HCT116 (cell line): ENCODE data around the gene CGB2. TPM values are rescaled to one million over a fixed set of nuclear protein-coding genes. Genes with fewer than 3 reads are reported as not detected.

Source experiments
- ATAC-seq: fragments of 200-7000 bp; cut with Tn5 transposase; 2 replicates; pipeline ENCODE4 v1.9.1; 2020; ENCODE audit warnings: mild to moderate bottlenecking, moderate library complexity
- BruUV-seq: library from RNA; stranded (reverse); fragments of 400-500 nt; replicated peaks from 2 replicates; lab custom pipeline; 2021; lab: Mats Ljungman, UMichigan
- CTCF ChIA-PET: fragments of 300-600 bp; sonication (Branson Sonifier 250); formaldehyde crosslinking; loops from one replicate; lab custom pipeline; 2021; ENCODE audit warnings: antibody characterized with exemption; lab: Charles Lee
- POLR2A ChIA-PET: fragments of 300-600, 350-600 bp; sonication (Branson Sonifier 250); formaldehyde crosslinking; loops from one replicate; lab custom pipeline; 2021; ENCODE audit warnings: antibody characterized with exemption; lab: Charles Lee
- RAD21 ChIA-PET, 2 experiments: fragments of 300-600 bp; sonication (Branson Sonifier 250); formaldehyde crosslinking; loops; one replicate each; lab custom pipeline; 2023; ENCODE audit warnings: low total read pairs in 2 of 2; ENCODE audit not compliant: uncharacterized antibody in 2 of 2, unreplicated experiment in 2 of 2, low non-redundant PET in 1 of 2; lab: Charles Lee
- DNase-seq: peaks from one replicate; pipeline ENCODE4 v3.0.0-alpha.2; 2010; ENCODE audit warnings: low read depth, low spot score
- H2AFZ ChIP-seq: fragments of 200-600 bp; shearing (Covaris generic), sonication (generic); 2 replicates; pipeline ENCODE4 v1.6.1; 2017; ENCODE audit warnings: low read depth, mixed run types, mixed read lengths, antibody characterized with exemption, low read length; ENCODE audit not compliant: poor library complexity, severe bottlenecking
- H3K27ac ChIP-seq: 2 replicates; pipeline ENCODE4 v1.5.1; 2012; ENCODE audit warnings: low read depth, low read length
- H3K27me3 ChIP-seq: fragments of 200-600 bp; sonication (generic); 2 replicates; pipeline ENCODE4 v1.6.1; 2016; ENCODE audit warnings: mixed run types, low read length, mixed read lengths; ENCODE audit not compliant: insufficient read depth
- H3K36me3 ChIP-seq, 2 experiments: fragments of 200-500 bp in 1 of 2; fragments of 200-600 bp in 1 of 2; sonication (Bioruptor generic) in 1 of 2; sonication (generic) in 1 of 2; 2 replicates each; pipeline versions ENCODE4 v1.5.1 to v1.6.1; 2014 to 2016; ENCODE audit warnings: low read length in 2 of 2, inconsistent platforms in 1 of 2, mixed read lengths in 1 of 2, mixed run types in 1 of 2; ENCODE audit not compliant: insufficient read depth in 2 of 2, control insufficient read depth in 1 of 2
- H3K4me1 ChIP-seq, 2 experiments: fragments of 200-600 bp in 1 of 2; sonication (generic) in 1 of 2; 2 replicates each; pipeline versions ENCODE4 v1.5.1 to v1.6.1; 2012 to 2017; ENCODE audit warnings: low read length in 2 of 2, inconsistent platforms in 1 of 2, mild to moderate bottlenecking in 1 of 2, mixed read lengths in 1 of 2, mixed run types in 1 of 2, moderate library complexity in 1 of 2; ENCODE audit not compliant: insufficient read depth in 2 of 2, control insufficient read depth in 1 of 2
- H3K4me2 ChIP-seq: fragments of 200-600 bp; sonication (generic); 2 replicates; pipeline ENCODE4 v1.6.1; 2017; ENCODE audit warnings: mixed run types, low read length, mixed read lengths
- H3K4me3 ChIP-seq, 2 experiments: fragments of 200-600 bp in 1 of 2; sonication (generic) in 1 of 2; replicated peaks in 1 of 2; 2 replicates each; pipeline ENCODE4 v1.5.1; 2011 to 2016; ENCODE audit warnings: low read length in 2 of 2, control low read depth in 1 of 2, low read depth in 1 of 2, mild to moderate bottlenecking in 1 of 2, mixed read lengths in 1 of 2, mixed run types in 1 of 2
- H3K79me2 ChIP-seq: fragments of 200-600 bp; sonication (generic); 2 replicates; pipeline ENCODE4 v1.6.1; 2017; ENCODE audit warnings: mild to moderate bottlenecking, mixed run types, low read length, moderate library complexity, mixed read lengths; ENCODE audit not compliant: insufficient read depth
- H3K9ac ChIP-seq: fragments of 200-600 bp; sonication (generic); 2 replicates; pipeline ENCODE4 v1.6.1; 2016; ENCODE audit warnings: low read length, mixed read lengths
- H3K9me2 ChIP-seq: fragments of 200-600 bp; sonication (generic), shearing (Covaris generic); 2 replicates; pipeline ENCODE4 v1.6.1; 2017; ENCODE audit warnings: mixed run types, mild to moderate bottlenecking, moderate library complexity; ENCODE audit not compliant: insufficient read depth
- H3K9me3 ChIP-seq, 2 experiments: fragments of 200-500 bp in 1 of 2; fragments of 200-600 bp in 1 of 2; sonication (Bioruptor generic) in 1 of 2; sonication (generic) in 1 of 2; 2 replicates each; pipeline ENCODE4 v1.6.1; 2014 to 2017; ENCODE audit warnings: low read length in 2 of 2, mixed read lengths in 2 of 2, inconsistent platforms in 1 of 2, low read depth in 1 of 2, mild to moderate bottlenecking in 1 of 2, mixed run types in 1 of 2, moderate library complexity in 1 of 2; ENCODE audit not compliant: control insufficient read depth in 1 of 2, insufficient read depth in 1 of 2
- H4K20me1 ChIP-seq: fragments of 200-600 bp; sonication (generic), shearing (Covaris generic); 2 replicates; pipeline ENCODE4 v1.6.1; 2017; ENCODE audit warnings: mixed run types, mild to moderate bottlenecking, moderate library complexity; ENCODE audit not compliant: insufficient read depth
- CBX3 ChIP-seq: IDR thresholded peaks from 2 replicates; pipeline ENCODE4 v1.6.1; 2012; ENCODE audit warnings: low read depth
- MAX ChIP-seq: IDR thresholded peaks from 2 replicates; pipeline ENCODE4 v1.6.1; 2012
- POLR2AphosphoS5 ChIP-seq: IDR thresholded peaks from 2 replicates; pipeline ENCODE4 v1.6.1; 2011; ENCODE audit warnings: mild to moderate bottlenecking, low read depth, low read length, moderate library complexity
- RAD21 ChIP-seq: IDR thresholded peaks from 2 replicates; pipeline ENCODE4 v1.6.1; 2012; ENCODE audit warnings: low read depth, mild to moderate bottlenecking
- YY1 ChIP-seq: IDR thresholded peaks from 2 replicates; pipeline ENCODE4 v1.6.1; 2011; ENCODE audit warnings: low read length, low read depth, moderate library complexity, mild to moderate bottlenecking; ENCODE audit not compliant: insufficient replicate concordance; ENCODE audit errors: extremely low read depth
- intact Hi-C: fragments of 100-400 bp; cut with micrococcal nuclease; formaldehyde crosslinking; loops from 2 replicates; pipeline ENCODE4 v1.10.0; 2022
- total RNA-seq: library from RNA; stranded (reverse); gene quantifications from one replicate; pipeline ENCODE4 v1.2.1, GENCODE V29; 2021; ENCODE audit not compliant: unreplicated experiment
- TF ChIP-seq, protein P1 (sequence below): IDR thresholded peaks from 2 replicates; pipeline ENCODE4 v1.6.1; 2012; ENCODE audit warnings: low read depth

Gene CGB2
- total RNA-seq, 1 experiment from 2014 or later = 5.0 TPM

DNA sequence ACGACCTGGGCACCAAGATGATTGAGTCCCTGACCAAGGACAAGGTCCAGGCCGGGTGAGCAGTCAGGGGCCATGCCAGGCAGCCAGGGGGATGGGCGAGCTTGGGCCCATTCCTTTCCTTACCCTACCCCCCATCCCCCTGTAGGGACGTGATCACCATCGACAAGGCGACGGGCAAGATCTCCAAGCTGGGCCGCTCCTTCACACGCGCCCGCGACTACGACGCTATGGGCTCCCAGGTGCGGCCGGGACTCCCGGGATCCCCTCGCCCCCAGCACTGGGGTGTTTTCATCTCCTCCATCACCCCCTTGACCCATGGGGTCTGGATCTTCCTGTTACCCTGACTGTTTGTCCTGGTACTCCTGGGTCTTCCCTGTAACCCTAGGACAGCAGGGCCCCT, 21.9 kb upstream of the CGB2 start:
- no peak for ATAC-seq
- no peaks in the 10 kb centered on the region for H3K79me2 ChIP-seq
- ChIA-PET POLR2A (interaction anchor here (1.5 kb wide), 1 partner anchor 16 kb away, joined by 6 read pairs; the partner anchor contains the start of genes GYS1 and RUVBL2), RAD21 (no interaction called here), CTCF (interaction anchor here (3.3 kb wide), 1 partner anchor 10 kb away, joined by 19 read pairs; no protein-coding TSS in a partner anchor)
- no peaks in the 10 kb centered on the region for H3K4me1 ChIP-seq
- H3K36me3 ChIP-seq = peaks cover 50 to 62% of the 10 kb centered on the region in 2 experiments
- BruUV-seq = no TSS peak
- no peak overlapping the region for H3K27ac ChIP-seq
- H3K4me2 ChIP-seq = no peak overlapping the region
- no peaks in the 10 kb centered on the region for H3K9me3 ChIP-seq
- no peak overlapping the region for H3K4me3 ChIP-seq
- TF ChIP-seq POLR2AphosphoS5 (no peak), YY1 (no peak), MAX (no peak), RAD21 (no peak), CBX3 (no peak)
- TF ChIP-seq, protein P1, sequence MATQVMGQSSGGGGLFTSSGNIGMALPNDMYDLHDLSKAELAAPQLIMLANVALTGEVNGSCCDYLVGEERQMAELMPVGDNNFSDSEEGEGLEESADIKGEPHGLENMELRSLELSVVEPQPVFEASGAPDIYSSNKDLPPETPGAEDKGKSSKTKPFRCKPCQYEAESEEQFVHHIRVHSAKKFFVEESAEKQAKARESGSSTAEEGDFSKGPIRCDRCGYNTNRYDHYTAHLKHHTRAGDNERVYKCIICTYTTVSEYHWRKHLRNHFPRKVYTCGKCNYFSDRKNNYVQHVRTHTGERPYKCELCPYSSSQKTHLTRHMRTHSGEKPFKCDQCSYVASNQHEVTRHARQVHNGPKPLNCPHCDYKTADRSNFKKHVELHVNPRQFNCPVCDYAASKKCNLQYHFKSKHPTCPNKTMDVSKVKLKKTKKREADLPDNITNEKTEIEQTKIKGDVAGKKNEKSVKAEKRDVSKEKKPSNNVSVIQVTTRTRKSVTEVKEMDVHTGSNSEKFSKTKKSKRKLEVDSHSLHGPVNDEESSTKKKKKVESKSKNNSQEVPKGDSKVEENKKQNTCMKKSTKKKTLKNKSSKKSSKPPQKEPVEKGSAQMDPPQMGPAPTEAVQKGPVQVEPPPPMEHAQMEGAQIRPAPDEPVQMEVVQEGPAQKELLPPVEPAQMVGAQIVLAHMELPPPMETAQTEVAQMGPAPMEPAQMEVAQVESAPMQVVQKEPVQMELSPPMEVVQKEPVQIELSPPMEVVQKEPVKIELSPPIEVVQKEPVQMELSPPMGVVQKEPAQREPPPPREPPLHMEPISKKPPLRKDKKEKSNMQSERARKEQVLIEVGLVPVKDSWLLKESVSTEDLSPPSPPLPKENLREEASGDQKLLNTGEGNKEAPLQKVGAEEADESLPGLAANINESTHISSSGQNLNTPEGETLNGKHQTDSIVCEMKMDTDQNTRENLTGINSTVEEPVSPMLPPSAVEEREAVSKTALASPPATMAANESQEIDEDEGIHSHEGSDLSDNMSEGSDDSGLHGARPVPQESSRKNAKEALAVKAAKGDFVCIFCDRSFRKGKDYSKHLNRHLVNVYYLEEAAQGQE = no peak
- H3K27me3 ChIP-seq = no peaks in the 10 kb centered on the region
- H3K9ac ChIP-seq = no peak overlapping the region
- no peaks in the 10 kb centered on the region for H4K20me1 ChIP-seq
- no peaks in the 10 kb centered on the region for H3K9me2 ChIP-seq
- no peak overlapping the region for H2AFZ ChIP-seq
- intact Hi-C loops = no loop called here
- no peak for DNase-seq
